ENCODE data around the gene PHF1. TPM values are rescaled to one million over a fixed set of nuclear protein-coding genes. Genes with fewer than 3 reads are reported as not detected.
"Not testable (repeated sequence)": the region's sequence is repeated elsewhere in the genome, so short reads cannot be mapped to it uniquely, and the experiment has no call there.

Gene PHF1
- total RNA-seq, 1 donor: 30.8 TPM

DNA sequence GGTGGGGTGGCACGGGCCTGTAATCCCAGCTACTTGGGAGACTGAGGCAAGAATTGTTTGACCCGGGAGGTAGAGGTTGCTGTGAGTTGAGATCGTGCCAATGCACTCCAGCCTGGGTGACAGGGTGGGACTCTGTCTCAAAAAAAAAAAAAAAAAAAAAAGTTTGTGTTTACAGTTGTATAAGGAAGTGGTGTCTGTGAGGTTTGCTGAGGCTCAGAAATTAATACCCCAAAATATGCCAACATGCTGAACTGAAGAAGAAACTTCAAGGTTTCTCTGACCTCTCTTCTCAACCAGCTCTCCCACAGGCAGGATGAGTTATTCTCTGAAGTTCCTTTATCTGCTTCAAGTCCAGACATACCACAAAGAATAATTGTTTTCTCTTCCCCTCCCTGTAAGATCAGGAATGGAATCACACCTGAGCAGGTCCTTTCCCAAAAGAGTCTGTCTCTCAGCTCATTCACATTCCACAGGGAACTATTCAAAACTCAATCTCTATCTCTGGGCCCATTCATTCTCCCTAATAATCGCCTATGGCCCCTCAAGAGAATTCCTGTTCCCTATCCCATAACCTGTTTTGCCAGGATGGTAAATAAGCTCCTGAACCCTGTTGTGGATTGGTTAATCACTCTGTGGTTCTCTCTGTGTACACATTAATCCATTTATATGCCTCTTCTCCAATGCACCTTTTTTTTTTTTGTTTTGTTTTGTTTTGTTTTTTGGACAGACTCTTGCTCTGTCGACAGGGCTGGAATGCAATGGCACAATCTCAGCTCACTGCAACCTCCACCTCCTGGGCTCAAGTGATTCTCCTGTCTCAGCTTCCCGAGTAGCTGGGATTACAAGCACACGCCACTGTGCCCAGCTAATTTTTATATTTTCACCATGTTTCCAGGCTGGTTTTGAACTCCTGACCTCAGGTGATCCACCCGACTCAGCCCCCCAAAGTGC is 36.6 kb upstream of the PHF1 start:
- Histone ChIP-seq H3K4me2 (ENCODE audit: insufficient read depth, low read length) (no peak overlapping the region), H3K4me1 (ENCODE audit: insufficient read depth, low read length) (peaks cover 26% of the 10 kb centered on the region), H3K9me3 (ENCODE audit: low read depth, low read length) (no peaks in the 10 kb centered on the region), H4K20me1 (ENCODE audit: insufficient read depth, low read length) (no peaks in the 10 kb centered on the region), H2AFZ (ENCODE audit: low read length) (no peak overlapping the region), H3K79me2 (ENCODE audit: insufficient read depth, low read length) (no peaks in the 10 kb centered on the region), H3K27me3 (ENCODE audit: insufficient read depth, low read length) (no peaks in the 10 kb centered on the region), H3K4me3 (ENCODE audit: insufficient read depth, low read length) (no peak overlapping the region), H3K27ac (ENCODE audit: low read depth, low read length) (no peak overlapping the region), H3K36me3 (ENCODE audit: insufficient read depth, low read length) (no peaks in the 10 kb centered on the region)
- peak; percentile 26 for DNase-seq (ENCODE audit: insufficient read length, low spot score, missing footprints)
- TF ChIP-seq, protein P1, sequence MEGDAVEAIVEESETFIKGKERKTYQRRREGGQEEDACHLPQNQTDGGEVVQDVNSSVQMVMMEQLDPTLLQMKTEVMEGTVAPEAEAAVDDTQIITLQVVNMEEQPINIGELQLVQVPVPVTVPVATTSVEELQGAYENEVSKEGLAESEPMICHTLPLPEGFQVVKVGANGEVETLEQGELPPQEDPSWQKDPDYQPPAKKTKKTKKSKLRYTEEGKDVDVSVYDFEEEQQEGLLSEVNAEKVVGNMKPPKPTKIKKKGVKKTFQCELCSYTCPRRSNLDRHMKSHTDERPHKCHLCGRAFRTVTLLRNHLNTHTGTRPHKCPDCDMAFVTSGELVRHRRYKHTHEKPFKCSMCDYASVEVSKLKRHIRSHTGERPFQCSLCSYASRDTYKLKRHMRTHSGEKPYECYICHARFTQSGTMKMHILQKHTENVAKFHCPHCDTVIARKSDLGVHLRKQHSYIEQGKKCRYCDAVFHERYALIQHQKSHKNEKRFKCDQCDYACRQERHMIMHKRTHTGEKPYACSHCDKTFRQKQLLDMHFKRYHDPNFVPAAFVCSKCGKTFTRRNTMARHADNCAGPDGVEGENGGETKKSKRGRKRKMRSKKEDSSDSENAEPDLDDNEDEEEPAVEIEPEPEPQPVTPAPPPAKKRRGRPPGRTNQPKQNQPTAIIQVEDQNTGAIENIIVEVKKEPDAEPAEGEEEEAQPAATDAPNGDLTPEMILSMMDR (IDR thresholded peaks at IDR 0.05; ENCODE audit: extremely low read depth, low read depth, low read length): no peak

DNA sequence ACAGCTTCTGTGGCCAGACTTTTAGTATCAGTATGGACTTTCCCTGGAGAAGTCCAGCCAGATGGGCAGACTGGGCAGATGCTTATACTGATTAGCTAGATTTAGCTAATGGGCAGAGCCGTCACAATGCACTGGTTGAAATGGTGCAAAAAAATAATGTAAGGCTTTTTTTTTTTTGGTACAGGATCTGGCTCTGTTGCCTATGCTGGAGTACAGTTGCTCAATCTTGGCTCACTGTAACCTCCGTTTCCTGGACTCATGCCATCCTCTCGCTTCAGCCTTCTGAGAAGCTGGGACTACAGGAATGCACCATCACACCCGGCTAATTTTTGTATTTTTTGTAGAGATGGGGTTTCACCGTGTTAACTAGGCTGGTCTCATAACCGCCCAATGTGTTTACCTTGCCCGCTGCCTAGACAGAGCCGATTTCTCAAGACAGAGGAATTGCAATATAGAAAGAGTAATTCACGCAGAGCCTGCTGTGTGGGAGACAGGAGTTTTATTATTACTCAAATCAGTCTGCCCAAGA is 35.6 kb upstream of the PHF1 start:
- TF ChIP-seq, protein P1 (IDR thresholded peaks at IDR 0.05; ENCODE audit: extremely low read depth, low read depth, low read length): no peak
- peak overlapping the region; percentile 29 for H3K4me3 ChIP-seq (ENCODE audit: insufficient read depth, low read length)
- peak overlapping the region; percentile 39 for H2AFZ ChIP-seq (ENCODE audit: low read length)
- H4K20me1 ChIP-seq (ENCODE audit: insufficient read depth, low read length): no peaks in the 10 kb centered on the region
- peaks cover 26% of the 10 kb centered on the region for H3K4me1 ChIP-seq (ENCODE audit: insufficient read depth, low read length)
- no peaks in the 10 kb centered on the region for H3K27me3 ChIP-seq (ENCODE audit: insufficient read depth, low read length)
- H3K79me2 ChIP-seq (ENCODE audit: insufficient read depth, low read length): no peaks in the 10 kb centered on the region
- no peaks in the 10 kb centered on the region for H3K36me3 ChIP-seq (ENCODE audit: insufficient read depth, low read length)
- H3K27ac ChIP-seq (ENCODE audit: low read depth, low read length): peak overlapping the region; percentile 65
- no peak for DNase-seq (ENCODE audit: insufficient read length, low spot score, missing footprints)
- peak overlapping the region; percentile 74 for H3K4me2 ChIP-seq (ENCODE audit: insufficient read depth, low read length)
- H3K9me3 ChIP-seq (ENCODE audit: low read depth, low read length): no peaks in the 10 kb centered on the region

DNA sequence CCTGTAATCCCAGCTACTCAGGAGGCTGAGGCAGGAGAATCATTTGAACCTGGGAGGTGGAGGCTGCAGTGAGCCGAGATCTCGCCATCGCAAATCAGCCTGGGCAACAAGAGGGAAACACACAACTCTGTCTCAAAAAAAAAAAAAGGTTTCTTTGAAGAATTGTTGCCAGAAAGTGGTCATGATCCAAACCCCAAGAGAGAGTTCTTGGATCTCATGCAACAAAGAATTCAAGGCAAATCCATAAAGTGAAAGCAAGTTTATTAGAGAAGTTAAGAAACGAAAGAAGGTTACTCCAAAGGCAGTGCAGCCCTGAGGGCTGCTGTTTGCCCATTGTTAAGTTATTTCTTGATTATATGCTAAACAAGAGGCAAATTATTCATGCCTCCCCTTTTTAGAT is 33.6 kb upstream of the PHF1 start:
- Histone ChIP-seq H4K20me1 (ENCODE audit: insufficient read depth, low read length) (no peaks in the 10 kb centered on the region), H2AFZ (ENCODE audit: low read length) (peak overlapping the region; percentile 36), H3K4me3 (ENCODE audit: insufficient read depth, low read length) (no peak overlapping the region), H3K27ac (ENCODE audit: low read depth, low read length) (no peak overlapping the region), H3K4me1 (ENCODE audit: insufficient read depth, low read length) (peaks cover 26% of the 10 kb centered on the region), H3K9me3 (ENCODE audit: low read depth, low read length) (no peaks in the 10 kb centered on the region), H3K4me2 (ENCODE audit: insufficient read depth, low read length) (peak overlapping the region; percentile 64), H3K27me3 (ENCODE audit: insufficient read depth, low read length) (no peaks in the 10 kb centered on the region), H3K79me2 (ENCODE audit: insufficient read depth, low read length) (no peaks in the 10 kb centered on the region), H3K36me3 (ENCODE audit: insufficient read depth, low read length) (no peaks in the 10 kb centered on the region)
- DNase-seq (ENCODE audit: insufficient read length, low spot score, missing footprints): no peak
- TF ChIP-seq, protein P1 (IDR thresholded peaks at IDR 0.05; ENCODE audit: extremely low read depth, low read depth, low read length): no peak

DNA sequence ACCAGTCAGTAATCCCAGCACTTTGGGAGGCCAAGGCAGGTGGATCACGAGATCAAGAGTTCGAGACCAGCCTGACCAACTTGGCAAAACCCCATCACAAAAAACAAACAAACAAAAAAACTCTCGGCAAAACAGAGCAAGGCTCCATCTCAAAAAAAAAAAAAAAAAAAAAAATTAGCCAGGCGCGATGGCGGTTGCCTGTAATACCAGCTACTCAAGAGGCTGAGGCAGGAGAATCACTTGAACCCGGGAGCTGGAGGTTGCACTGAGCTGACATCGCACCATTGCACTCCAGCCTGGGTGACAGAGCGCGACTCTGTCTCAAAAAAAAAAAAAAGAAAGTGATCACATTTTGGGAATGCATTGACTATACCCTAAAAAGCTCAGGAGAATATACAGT is 31.6 kb upstream of the PHF1 start:
- not testable (repeated sequence) for DNase-seq (ENCODE audit: insufficient read length, low spot score, missing footprints); H3K27ac ChIP-seq (ENCODE audit: low read depth, low read length); H3K79me2 ChIP-seq (ENCODE audit: insufficient read depth, low read length); H3K4me2 ChIP-seq (ENCODE audit: insufficient read depth, low read length); H4K20me1 ChIP-seq (ENCODE audit: insufficient read depth, low read length); H3K36me3 ChIP-seq (ENCODE audit: insufficient read depth, low read length); H3K9me3 ChIP-seq (ENCODE audit: low read depth, low read length); H3K4me3 ChIP-seq (ENCODE audit: insufficient read depth, low read length); H3K27me3 ChIP-seq (ENCODE audit: insufficient read depth, low read length); H2AFZ ChIP-seq (ENCODE audit: low read length)
- peaks cover 26% of the 10 kb centered on the region for H3K4me1 ChIP-seq (ENCODE audit: insufficient read depth, low read length)
